Stimulated activated naive CD8-positive, alpha-beta T cell treated with anti-CD3 and anti-CD28 coated beads, Interleukin-15, amount 100 ng/mL, for 72 hours (primary cell): ENCODE results near the gene SAMD11.

ENCODE experiments used
- ATAC-seq: fragments of 150-1000 bp; cut with Tn5 transposase; 2 replicates; pipeline ENCODE4 v1.10.0; 2021; ENCODE audit warnings: mild to moderate bottlenecking, moderate library complexity
- DNase-seq, 2 donors: peaks; one replicate each; pipeline ENCODE4 v3.0.0; 2021 to 2022
- H3K27ac Mint-ChIP-seq, 2 donors: one replicate each; pipeline ENCODE4 v1.8.0; 2022; ENCODE audit warnings: mild to moderate bottlenecking in 2 of 2, mixed read lengths in 2 of 2, moderate library complexity in 2 of 2
- H3K27me3 Mint-ChIP-seq: one replicate; pipeline ENCODE4 v1.8.0; 2022; ENCODE audit warnings: mixed read lengths
- H3K4me1 Mint-ChIP-seq: one replicate; pipeline ENCODE4 v1.8.0; 2022; ENCODE audit warnings: mild to moderate bottlenecking, mixed read lengths
- H3K4me3 Mint-ChIP-seq, 2 donors: one replicate each; pipeline ENCODE4 v1.8.0; 2022; ENCODE audit warnings: mild to moderate bottlenecking in 2 of 2, mixed read lengths in 2 of 2, moderate library complexity in 1 of 2
- H3K9me3 Mint-ChIP-seq, 2 donors: one replicate each; pipeline ENCODE4 v1.8.0; 2022; ENCODE audit warnings: mixed read lengths in 2 of 2

Gene SAMD11

DNA sequence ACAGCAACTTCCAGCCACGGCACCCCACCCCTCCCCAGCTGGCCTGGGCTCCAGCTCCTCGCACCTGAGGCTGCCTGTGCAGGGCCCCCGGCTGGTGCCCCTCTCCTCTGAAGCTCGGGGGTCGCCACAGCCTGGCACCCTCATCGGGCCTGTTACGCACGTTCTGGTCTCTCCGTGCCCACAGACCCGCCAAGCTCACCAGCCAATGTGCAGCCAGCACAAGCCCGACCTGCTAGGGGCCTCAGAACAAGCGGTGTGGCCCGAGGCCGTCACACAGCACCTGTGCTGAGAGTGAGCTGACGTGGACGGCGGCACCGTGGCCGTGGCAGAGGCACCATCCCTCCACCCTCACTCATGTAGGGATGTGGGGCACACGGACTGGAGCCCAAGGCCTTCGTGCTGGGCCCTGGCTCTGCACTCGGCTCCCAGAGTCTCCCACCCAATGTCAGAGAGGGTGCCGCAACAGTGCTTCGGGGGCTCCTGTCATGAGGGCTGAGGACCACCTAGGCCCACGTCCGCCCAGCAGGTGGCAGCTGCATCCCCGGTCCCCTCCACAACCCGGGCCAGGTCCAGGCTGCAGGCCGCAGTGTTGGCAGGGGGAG, 4.4 kb upstream of the SAMD11 start:
- ATAC-seq (no peak), DNase-seq (no peak)
- H3K27ac Mint-ChIP-seq = no peak overlapping the region
- H3K27me3 Mint-ChIP-seq = peaks cover 85% of the 10 kb centered on the region
- no peak overlapping the region for H3K4me3 Mint-ChIP-seq
- no peaks in the 10 kb centered on the region for H3K9me3 Mint-ChIP-seq
- H3K4me1 Mint-ChIP-seq = peaks cover 24% of the 10 kb centered on the region

DNA sequence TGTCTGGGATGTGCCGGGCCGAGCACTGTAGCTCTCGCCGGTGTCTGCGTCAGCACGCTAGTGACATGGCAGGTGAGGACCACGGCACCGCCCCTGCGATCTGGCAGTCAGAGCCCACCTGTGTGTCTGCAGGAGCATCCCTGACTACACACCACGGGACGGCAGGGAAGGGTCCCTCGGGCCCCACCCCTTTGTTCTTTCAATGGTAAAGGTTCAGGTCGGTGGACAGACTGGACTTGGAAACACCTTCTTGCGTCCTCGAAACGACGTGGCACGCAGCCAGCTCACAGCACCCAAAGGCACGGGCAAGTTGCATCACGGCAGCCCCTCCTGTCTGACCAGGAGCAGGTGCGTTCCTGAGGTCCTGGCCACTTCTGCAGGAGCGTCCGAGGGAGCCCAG, 3.7 kb upstream of the SAMD11 start:
- DNase-seq (no peak), ATAC-seq (no peak)
- peaks cover 27% of the 10 kb centered on the region for H3K4me1 Mint-ChIP-seq
- H3K27ac Mint-ChIP-seq = no peak overlapping the region
- peaks cover 83% of the 10 kb centered on the region for H3K27me3 Mint-ChIP-seq
- no peak overlapping the region for H3K4me3 Mint-ChIP-seq
- H3K9me3 Mint-ChIP-seq = no peaks in the 10 kb centered on the region

DNA sequence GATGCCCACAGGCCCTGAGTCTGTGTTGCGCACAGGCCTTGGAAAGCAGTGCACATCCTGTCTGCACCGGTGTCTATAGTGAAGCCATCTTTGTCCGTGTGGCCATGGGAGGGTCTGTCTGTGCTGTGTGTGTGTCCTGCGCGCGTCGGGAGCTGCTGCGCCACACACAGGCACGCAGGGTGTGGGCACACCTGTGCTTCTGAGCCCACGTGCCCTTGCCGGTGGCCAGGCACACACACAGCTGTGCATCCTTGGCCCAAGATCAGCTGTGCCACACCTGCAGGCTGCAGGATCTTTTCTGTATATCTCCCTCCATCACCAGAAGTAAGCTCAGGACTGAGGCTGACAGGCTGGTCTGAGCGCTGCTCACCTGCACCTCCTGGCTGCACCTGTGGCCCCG, 3.2 kb upstream of the SAMD11 start:
- Mint-ChIP-seq H3K4me3 (no peak overlapping the region), H3K27me3 (peaks cover 83% of the 10 kb centered on the region)
- ATAC-seq = no peak

DNA sequence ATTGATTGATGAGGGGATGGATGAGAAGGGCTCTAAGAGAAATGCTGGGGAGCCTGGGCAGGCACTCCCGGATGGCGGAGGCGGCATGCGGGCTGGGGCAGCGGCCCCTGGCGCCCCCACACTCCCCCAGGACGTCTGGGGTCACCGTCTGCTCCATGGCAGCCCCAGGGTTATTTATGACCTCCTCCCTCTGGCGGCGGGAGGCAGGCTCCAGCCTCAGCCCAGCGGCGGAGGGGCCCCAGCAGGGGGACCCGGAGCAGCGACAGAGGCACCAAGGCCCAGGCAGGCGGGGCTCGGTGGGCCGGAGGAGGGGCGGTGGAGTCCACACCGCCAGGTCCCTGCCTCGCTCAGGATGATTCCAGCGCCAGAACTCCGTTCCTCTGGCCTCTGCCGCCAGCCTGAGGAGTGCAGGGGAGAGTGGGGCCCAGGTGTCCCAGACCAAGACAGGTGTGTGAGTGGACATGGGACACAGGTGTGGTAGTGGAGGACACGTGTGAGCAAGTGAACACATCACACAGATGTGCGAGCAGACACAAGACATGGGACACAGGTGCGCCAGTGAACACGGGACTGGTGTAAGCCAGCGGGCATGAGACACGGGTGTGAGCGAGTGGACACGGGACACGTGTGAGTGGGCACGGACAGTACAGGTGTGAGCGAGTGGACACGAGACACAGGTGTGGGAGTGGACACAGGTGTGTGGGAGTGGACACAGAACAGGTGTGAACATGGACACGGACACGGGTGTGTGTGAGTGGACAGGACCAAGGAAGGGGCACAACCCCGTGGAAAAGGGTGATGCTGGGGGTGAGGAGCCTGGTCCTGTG, 2.5 kb upstream of the SAMD11 start:
- Mint-ChIP-seq H3K27ac (peak overlapping the region in 1 of 2 donors; percentile 51), H3K27me3 (peaks cover 83% of the 10 kb centered on the region), H3K4me1 (peaks cover 32% of the 10 kb centered on the region), H3K9me3 (no peaks in the 10 kb centered on the region), H3K4me3 (no peak overlapping the region)
- peak; percentile 68 for ATAC-seq
- no peak for DNase-seq

More for the DNA sequence above, 3.2 kb upstream of the SAMD11 start:
- H3K27ac Mint-ChIP-seq = no peak overlapping the region
- H3K4me1 Mint-ChIP-seq = peaks cover 27% of the 10 kb centered on the region
- no peak for DNase-seq
- no peaks in the 10 kb centered on the region for H3K9me3 Mint-ChIP-seq

DNA sequence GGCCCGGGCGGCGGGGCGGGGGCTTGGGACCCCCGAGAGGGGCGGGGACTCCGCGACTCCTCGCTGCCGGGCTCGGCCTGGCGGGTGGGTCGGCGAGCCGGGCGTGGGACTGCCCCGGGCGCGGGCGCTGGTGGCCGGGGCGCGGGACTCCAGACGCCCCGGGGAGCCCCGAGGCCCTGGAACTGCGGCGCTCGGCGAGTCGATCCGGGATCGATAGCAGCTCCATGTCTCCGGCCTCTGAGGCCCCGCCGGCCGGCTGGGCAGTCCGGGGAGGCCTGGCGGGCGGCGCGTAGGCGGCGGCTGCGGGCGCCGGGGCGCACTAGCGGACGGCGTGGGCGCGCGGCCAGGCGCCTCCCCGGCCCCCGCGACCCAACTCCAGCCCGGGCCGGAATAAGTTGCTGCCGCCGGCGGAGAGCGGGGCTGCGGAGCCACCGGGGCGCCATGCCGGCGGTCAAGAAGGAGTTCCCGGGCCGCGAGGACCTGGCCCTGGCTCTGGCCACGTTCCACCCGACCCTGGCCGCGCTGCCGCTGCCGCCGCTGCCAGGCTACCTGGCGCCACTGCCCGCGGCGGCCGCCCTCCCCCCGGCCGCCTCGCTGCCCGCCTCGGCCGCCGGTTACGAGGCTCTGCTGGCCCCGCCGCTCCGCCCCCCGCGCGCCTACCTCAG, 400 bp downstream of the SAMD11 start:
- peaks cover 88% of the 10 kb centered on the region for H3K27me3 Mint-ChIP-seq

DNA sequence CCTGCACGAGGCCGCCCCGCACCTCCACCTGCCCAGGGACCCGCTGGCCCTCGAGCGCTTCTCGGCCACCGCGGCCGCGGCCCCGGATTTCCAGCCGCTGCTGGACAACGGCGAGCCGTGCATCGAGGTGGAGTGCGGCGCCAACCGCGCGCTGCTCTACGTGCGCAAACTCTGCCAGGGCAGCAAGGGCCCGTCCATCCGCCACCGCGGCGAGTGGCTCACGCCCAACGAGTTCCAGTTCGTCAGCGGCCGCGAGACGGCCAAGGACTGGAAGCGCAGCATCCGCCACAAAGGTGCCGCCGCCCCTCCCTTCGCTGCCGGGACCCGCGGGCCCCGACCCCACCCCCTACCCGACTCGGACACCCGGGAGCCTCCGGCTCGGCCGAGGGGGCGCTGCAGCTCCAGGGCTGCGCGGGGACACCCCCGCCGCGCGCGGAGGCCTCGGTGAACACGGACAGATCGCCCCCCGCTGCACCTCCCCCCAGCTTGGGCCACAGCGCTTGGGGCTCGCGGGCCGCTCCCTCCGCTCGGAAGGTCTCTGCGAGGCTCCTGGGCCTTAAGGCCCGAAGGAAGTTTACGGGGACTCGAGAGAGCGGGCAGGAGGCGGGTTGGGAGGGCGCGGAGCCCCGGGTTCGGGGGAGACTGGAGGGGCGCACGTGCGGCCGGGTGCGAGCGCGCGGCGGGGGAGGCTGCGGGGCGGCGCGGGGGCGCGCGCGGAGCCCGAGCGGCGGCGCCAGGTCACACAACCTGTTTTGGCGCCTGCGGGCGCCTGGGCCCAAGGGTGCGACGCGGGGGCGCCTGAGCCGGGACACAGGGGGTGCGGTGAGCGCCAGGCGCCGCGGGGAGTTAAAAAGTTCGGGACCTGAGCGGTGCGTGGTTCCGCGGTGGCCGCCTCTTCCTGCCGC, 1.2 kb downstream of the SAMD11 start:
- Mint-ChIP-seq H3K4me1 (peaks cover 32% of the 10 kb centered on the region), H3K9me3 (no peaks in the 10 kb centered on the region), H3K27me3 (peaks cover 88% of the 10 kb centered on the region), H3K4me3 (peak overlapping the region; percentile 47 to 57), H3K27ac (no peak overlapping the region)
- ATAC-seq = no peak
- DNase-seq = no peak

More for the DNA sequence above, 400 bp downstream of the SAMD11 start:
- H3K4me1 Mint-ChIP-seq = peaks cover 32% of the 10 kb centered on the region
- no peaks in the 10 kb centered on the region for H3K9me3 Mint-ChIP-seq
- no peak overlapping the region for H3K4me3 Mint-ChIP-seq
- peak; percentile 19 for ATAC-seq
- no peak overlapping the region for H3K27ac Mint-ChIP-seq
- no peak for DNase-seq

DNA sequence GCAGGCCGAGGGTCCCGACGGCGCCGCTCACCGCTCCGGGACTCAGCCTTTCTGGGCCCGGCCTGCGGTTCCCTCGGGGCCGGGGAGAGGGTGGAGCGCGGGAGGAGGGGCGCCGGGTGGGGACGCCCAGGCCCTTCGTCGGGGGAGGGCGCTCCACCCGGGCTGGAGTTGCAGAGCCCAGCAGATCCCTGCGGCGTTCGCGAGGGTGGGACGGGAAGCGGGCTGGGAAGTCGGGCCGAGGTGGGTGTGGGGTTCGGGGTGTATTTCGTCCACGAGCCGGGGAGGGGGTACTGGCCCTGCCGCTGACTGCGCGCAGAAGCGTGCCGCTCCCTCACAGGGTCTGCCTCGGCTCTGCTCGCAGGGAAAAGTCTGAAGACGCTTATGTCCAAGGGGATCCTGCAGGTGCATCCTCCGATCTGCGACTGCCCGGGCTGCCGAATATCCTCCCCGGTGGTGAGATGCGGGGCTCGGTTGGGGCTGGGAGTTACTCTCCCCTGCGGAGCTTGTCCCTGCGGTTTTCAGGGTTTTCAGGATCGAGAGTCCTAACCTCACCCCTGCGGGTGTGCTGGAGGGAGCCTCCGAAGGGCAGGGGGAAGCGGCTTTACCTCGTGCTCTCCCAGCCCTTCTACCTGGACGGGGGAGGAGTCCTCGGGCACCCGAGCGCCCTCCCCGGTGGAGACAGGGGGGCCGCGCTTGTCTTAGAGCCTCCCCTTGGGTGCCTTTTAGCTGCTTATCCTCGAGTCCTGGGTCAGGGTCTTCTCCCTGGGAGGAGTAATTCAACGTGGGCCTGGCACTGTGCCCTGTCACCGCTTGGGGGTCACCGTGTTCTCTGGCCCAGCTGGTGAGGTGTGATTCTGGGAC, 2.1 kb downstream of the SAMD11 start:
- Mint-ChIP-seq H3K27me3 (peaks cover 88% of the 10 kb centered on the region), H3K4me1 (peaks cover 25% of the 10 kb centered on the region), H3K4me3 (peak overlapping the region; percentile 6 to 35), H3K9me3 (no peaks in the 10 kb centered on the region), H3K27ac (no peak overlapping the region)
- ATAC-seq = no peak
- DNase-seq = no peak

DNA sequence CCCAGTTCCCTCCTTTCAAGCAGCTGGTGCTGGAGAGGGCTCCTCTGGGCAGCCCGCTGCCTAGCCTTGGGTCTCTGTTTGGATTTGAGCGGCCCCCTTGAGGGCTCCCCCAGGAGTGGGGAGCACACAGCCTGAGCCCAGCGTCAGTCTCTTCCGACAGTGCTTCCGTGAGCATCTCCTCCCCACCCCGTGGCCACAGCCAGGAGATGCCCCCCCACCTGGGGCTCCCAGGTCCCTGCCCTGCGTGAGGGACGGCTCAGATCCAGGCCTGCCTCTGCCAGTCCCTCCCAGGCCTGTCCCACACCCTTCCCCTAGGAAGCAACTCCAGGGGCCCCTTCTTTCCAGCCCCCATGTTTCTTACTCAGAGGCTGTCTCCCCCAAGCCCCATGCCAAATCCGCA, 3.5 kb downstream of the SAMD11 start:
- H3K27me3 Mint-ChIP-seq = peaks cover 86% of the 10 kb centered on the region
- peaks cover 15% of the 10 kb centered on the region for H3K4me1 Mint-ChIP-seq
- no peaks in the 10 kb centered on the region for H3K9me3 Mint-ChIP-seq
- ATAC-seq (no peak), DNase-seq (no peak)
- H3K4me3 Mint-ChIP-seq = no peak overlapping the region
- H3K27ac Mint-ChIP-seq = no peak overlapping the region

DNA sequence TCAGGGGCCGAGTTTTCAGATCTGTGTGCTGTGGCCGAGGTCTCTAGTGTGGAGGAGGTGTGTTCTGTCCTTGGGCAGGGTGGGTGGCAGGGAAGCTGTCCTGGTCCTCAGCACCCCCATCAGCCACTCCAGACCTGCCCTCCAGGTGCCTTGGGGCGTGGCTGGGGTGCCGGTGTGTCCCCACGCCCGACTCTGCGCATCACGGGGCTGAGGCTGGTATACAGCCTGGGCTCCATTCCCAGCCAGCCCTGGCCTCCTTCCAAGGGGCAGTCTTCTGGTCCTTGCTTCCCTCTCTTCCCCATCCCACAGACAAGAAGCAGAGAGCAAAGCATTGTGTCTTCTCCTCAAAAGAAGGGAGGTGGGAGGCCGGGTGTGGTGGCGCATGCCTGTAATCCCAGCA, 4.0 kb downstream of the SAMD11 start:
- H3K27me3 Mint-ChIP-seq = peaks cover 86% of the 10 kb centered on the region
- H3K27ac Mint-ChIP-seq = no peak overlapping the region
- no peaks in the 10 kb centered on the region for H3K9me3 Mint-ChIP-seq
- no peak for DNase-seq
- ATAC-seq = no peak
- H3K4me1 Mint-ChIP-seq = peaks cover 15% of the 10 kb centered on the region
- H3K4me3 Mint-ChIP-seq = no peak overlapping the region

DNA sequence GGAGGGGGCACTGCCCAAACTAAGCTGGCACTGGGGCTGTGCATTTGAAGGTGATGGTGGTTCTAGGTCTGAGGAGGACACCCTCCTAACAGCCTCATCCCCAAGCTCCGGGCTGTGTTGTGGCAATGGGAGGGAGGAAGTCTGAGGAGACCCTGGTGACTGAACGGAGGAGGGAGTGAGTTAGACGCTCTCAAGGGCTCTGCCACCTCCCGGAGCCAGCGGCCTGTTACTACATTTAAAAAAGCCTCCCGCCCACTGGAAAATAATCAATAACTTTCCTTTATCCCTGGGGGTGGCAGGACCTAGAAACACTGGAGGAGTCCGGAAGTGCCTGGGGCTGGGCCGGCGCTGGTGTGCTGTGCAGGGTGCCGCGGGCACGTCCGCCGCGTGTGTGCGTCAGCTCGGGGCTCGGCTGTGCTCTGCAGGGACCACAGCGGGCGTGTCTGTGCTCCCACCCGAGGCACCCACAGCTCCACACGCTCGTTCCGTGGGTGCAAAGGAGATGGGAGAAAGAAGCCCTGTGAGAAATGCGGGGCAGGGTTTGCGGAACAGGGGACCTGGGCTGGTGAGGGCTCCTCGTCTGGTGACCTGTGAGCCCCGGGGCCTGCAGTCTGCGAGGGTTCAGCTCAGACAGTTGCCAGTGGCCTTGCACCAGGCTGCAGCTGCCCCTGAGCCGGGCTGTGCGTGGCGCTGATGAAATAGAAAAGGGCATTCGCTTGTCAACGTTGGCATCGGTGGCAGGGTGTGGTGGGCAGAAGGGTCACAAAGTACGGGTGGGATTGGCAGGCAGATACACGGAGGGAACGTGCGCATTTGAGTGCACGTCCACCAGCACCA, 5.3 kb downstream of the SAMD11 start:
- Mint-ChIP-seq H3K27me3 (peaks cover 88% of the 10 kb centered on the region), H3K4me1 (peaks cover 8% of the 10 kb centered on the region)
- no peak for ATAC-seq

DNA sequence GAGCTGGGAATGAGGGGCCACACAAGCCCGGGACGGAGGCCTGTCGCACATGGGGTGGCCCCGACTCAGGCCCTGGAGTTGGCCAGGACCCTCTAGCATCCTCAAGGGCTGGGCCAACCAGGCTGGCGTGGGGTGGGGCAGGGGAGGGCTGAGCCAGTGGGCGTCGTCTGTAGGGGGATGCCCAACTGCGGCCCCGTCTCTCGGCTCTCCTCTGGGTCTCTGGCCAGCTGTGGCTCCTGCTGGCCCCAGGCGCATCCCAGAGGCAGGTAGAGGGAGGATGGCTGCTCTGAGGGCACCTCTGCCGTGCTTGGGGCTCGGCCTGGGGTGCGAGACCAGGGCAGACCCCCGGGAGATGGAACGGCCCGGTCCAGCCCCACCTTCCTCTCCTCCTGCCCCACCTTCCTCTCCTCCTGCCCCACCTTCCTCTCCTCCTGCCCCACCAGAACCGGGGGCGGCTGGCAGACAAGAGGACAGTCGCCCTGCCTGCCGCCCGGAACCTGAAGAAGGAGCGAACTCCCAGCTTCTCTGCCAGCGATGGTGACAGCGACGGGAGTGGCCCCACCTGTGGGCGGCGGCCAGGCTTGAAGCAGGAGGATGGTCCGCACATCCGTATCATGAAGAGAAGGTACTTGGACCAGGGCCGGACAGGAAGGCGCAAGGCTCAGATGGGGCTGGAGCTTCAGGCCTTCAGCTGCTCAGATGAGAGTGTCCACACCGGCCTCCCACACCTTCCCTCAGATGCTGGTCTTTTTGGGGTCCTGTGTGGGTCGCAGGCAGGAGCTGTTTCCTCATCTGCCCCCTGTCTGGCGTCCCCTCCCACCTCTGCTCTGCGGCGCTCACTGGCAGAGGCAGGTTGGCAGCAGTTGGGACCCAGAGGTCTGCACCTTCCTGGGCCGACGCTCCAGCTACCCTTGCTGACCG, 6.2 kb downstream of the SAMD11 start:
- no peak for DNase-seq
- Mint-ChIP-seq H3K27ac (peak overlapping the region in 1 of 2 donors; percentile 71), H3K4me1 (peaks cover 5% of the 10 kb centered on the region), H3K9me3 (no peaks in the 10 kb centered on the region), H3K4me3 (no peak overlapping the region), H3K27me3 (peaks cover 88% of the 10 kb centered on the region)
- ATAC-seq = no peak

More for the DNA sequence above, 5.3 kb downstream of the SAMD11 start:
- no peak for DNase-seq
- Mint-ChIP-seq H3K4me3 (no peak overlapping the region), H3K9me3 (no peaks in the 10 kb centered on the region), H3K27ac (peak overlapping the region in 1 of 2 donors; percentile 71)

DNA sequence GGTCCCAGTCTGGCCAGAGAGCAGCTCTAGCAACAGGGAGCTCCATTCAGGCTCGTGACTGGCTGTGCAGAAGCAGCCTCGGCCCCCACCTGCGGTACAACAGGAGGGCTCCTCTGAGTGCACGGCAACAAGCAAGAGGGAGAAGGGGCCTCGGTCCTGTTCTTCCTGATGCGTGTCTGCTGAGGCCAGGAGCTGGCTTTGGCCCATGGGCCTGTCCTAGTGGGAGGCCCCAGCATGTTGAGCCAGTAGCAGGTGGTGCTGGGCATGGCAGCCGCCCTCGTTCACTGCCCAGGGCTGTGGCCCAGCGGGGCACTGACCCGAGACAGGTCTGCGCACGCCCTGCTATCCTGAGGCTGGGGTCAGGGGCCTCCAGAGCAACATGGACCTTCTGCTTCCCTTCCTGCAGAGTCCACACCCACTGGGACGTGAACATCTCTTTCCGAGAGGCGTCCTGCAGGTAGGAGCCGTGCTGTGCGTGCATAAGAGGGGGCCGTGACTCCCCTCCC, 7.0 kb downstream of the SAMD11 start:
- peaks cover 5% of the 10 kb centered on the region for H3K4me1 Mint-ChIP-seq
- no peak for ATAC-seq
- H3K4me3 Mint-ChIP-seq = no peak overlapping the region
- H3K27me3 Mint-ChIP-seq = peaks cover 88% of the 10 kb centered on the region
- no peak overlapping the region for H3K27ac Mint-ChIP-seq
- no peaks in the 10 kb centered on the region for H3K9me3 Mint-ChIP-seq
- no peak for DNase-seq
